ENCODE measurements around the gene HOXA5.

The HOXA5 gene

DNA sequence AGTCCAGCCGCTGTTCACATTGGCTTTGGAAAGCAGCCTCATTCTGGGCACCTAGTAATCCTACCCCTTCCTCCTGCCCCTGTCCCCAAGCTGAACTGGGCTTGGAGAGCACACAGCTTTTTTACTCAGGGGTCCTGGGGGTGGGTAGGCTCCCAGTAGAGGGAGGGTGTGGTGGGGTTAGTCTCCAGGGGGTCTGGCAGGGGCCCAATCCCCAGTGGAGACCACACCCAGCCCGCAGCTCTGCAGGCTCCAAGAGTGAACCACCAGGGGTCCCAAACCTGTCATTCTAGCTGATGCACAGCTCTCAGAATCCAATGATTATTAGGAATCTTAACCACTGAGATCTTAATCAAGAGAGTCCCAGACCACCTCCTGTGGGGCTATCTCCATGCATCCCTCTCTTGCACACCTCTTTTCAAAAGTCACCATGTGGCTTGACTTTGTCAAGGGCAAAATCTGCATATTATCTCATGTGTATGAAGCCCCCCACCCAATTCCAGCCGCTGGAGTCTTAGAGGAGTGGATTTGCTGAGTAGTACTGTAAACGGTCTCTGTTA, 38.9 kb upstream of the HOXA5 start:
- no peak for DNase-seq (ENCODE audit: low spot score)

DNA sequence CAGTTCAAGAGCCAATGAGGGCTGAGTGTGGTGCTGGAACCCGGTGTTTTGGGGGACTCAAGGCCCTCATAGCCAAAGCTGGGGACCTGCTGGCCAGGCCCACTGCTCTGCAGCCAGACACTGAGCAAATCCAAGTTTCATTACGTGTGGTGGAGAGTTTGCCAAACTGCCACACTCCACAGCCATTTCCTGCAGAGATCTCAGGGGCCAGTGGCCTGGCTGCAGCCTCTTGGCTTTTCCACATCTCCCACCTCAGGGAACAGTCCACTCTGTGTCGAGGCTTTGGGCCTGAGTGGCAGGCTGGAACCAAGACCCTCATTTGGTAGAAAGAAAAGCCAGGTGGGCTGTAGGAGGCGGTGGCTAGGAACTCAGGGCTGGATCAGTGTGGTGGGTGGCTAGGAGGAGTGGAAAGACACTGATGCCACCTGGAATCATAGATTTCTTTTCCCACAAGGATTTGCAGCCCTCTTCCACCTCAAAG, 38.4 kb upstream of the HOXA5 start:
- DNase-seq (ENCODE audit: low spot score) = no peak

GRCh38 chr7:27180431-27181420, 37.2 kb upstream of the HOXA5 start:
- no peak for DNase-seq (ENCODE audit: low spot score)

DNA sequence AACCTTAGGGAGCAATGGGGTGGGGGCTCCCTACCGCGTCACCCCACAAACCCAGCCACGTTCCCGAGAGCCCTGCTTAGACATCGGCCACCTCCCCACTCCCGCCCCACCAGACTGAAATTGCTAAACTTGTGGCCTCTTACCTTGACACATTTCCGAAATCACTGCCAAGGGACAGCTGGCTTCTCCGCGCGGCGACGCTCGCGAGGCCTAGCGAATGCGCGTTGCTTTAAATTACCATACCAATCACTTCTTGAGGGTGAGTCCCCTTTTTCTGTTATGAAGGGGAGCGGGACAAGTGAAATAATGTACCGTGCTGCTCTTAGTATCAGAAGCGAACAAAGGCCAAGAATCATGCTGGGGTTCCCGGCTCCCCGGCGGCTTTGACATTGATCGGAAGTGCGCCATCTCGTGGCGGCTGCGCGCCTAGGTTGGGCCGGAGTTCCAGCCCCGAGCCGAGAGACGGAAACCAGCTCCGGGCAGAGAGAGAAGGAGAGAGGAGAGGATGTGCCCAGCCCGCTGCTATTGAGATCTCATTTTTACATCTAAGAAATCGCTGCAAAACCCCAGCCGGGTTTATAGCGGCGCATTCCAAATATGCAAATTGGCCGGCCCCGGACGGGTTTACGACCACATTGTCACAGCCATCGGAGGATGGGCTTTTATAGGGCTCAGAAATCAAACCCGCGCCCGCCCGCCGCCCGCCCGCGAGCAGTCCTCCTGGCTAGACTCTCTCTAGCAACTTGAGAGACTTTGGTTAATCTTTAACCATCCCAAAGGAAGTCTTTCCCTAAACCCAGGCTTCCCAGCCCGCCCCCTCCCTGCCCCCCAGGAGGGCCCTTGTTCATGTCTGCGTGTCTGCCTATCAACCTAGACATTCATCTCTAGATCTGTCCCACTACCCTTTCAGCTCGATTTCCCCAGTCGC, 36.3 kb upstream of the HOXA5 start:
- peak; percentile 85 for DNase-seq (ENCODE audit: low spot score)

- no peak for DNase-seq (ENCODE audit: low spot score)
Measured at GRCh38 chr7:27179030-27179429, 35.5 kb upstream of the HOXA5 start.

- no peak for DNase-seq (ENCODE audit: low spot score)
Measured at GRCh38 chr7:27178366-27178765, 34.9 kb upstream of the HOXA5 start.

GRCh38 chr7:27177795-27178320, 34.4 kb upstream of the HOXA5 start:
- no peak for DNase-seq (ENCODE audit: low spot score)

DNA sequence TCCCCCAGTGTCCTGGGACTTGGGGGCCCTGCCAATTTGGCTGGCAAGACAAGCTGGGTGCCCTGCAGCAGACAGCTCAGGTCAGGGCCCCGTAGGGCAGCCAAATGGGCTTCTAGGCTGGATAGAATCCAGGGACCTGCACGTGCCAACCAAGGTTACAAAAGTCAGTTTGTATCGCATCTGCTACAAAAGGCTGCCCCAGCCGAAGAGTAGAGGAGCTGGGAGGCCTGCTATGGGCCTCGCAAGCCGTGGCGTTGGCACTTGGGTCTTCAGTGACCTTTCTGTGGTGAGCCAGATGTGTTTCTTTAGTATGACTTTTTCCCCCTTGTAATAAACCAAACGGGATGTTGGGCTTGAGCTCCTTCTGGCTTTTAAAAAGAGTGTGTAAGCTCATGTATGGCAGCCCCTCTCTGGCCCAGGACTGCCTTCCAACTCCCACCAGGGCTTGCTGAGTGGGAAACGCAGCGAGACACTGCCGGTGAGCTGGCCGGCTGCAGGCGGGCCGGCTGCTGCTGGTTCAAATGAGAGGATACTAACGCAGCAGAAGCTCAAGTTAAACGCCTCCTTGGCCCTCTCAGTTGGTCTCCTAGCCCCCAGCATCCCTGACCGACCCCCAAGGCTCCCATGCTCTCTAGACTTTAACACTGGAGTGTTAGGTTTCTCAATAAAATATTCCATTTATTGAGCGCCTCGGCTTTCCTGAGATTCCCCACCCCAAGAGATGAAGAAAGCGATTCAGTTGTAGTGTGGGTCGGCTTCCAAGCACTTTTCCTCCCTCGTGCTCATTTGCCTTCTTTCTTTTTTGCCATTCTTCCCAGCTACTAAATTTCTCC, 33.7 kb upstream of the HOXA5 start:
- DNase-seq (ENCODE audit: low spot score) = no peak

- no peak for DNase-seq (ENCODE audit: low spot score)
Measured at GRCh38 chr7:27176524-27176845, 33.0 kb upstream of the HOXA5 start.

- no peak for DNase-seq (ENCODE audit: low spot score)
Measured at GRCh38 chr7:27175626-27176523, 32.4 kb upstream of the HOXA5 start.

DNA sequence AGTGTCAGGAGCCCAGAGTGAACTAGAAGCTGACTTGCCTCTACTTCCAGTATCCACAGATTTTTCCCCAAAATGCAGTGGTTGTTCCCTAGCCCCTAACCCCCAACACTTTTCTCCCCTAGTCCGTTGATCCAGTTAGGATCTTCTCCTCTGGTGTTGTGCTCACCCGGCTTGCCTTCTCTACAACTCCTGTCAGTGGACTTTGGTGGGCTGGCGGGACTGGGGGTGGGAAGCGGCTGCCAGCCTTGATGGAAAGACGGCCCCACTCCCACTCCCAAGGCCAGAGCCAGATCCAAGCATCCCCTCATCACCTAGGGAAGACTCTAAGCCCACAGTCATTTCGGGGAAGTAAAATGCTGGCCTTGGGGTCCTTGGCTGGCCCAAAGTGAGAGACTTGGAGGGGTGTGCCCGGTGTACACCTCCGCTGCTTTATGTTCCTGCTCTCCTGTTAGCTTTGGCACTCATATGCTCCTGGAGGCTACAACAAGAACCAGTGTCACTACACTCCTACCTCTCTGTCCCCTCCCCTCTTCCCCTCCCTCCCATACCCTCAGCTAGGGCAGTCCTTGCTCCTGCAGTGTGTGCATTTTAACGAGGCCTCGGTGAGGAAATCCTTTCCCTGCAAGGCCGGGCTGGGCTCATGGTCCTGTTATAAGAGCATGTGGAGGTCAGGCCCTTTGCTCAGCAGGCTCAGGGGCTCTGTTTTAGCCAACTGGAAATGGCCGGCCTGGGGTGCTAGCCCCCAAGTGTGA, 31.6 kb upstream of the HOXA5 start:
- DNase-seq (ENCODE audit: low spot score) = no peak

DNA sequence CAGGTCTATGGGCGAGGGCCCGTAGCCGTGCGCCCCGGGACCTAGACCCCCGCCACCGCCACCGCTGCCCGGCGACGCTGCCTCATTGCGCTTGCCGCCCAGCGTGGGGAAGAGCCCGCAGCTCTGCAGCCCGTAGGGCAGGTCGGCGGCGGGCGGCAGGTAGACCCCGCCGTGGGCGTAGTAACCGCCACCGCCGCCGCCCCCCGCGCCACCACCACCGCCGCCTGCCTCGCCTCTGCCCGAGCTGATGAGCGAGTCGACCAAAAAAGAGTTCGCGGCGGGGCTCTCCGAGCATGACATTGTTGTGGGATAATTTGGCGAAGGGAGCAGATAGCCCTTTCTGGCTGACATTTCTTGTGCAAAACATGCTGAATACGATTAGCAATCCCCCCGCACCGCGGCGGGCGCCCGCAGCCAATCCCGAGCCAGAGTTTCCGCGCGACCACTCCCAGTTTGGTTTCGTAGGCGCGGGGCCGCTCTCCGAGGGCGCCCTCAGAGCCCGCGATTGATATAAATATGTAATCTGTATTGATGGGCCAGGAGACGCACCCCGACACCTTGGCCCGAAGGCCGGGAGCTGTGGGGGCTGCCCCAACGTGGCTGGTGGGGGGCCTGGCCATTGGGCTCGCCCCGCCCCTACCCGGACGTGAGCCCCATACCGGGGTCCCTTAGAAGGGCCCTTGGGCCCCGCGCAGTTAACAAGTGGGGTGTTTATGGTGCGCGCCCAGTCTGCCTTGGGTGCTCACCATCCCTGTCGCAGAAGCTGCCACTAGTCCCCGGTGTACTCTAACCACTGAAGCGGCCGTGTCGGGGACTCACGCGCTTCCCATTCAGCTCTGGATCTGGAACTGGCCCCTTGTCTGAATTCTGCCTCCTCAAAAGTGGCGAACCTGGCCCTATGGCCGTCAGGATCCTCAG, 30.7 kb upstream of the HOXA5 start, which contains the start of gene HOXA10:
Gene HOXA10 (minus strand): TSS at position 365 of the 918 bp plus-strand sequence. CDS start 14 bp downstream, at position 351.
- DNase-seq (ENCODE audit: low spot score) = no peak

- no peak for DNase-seq (ENCODE audit: low spot score)
Measured at GRCh38 chr7:27173511-27173955, 30.1 kb upstream of the HOXA5 start.

DNA sequence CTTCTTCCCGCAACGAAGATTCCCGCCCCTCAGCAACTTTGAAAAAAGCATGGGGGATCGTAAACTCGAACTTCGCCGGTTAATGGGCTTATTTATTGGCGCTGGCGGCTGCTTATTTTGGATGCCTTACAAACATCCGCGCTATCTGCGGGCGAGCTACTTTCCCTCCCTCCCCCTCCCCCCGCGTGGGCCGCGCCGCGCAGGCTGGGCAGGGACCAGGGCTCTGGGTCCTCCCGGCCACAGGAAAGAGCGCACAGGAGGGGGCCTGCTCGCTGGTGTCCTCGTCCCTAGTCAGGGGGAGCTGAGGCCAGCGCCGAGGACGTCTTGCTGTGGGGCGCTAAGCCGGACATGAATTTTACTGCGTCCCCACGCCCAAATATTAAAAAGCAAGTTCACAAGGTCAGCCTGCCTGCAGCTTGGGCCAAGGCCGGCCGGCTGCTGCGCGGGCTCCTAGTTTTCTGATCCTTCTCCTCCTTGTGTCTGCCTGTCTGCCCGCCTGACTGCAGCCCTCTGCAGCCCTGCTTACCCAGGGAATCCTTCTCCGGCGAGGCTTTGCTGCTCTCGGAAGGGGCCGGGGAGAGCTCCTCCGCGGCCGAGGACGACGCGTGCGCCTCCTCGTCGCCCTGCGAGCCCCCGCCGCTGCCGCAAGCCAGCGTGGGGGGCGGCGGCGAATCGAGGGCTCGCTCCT, 29.5 kb upstream of the HOXA5 start:
- DNase-seq (ENCODE audit: low spot score) = no peak

DNA sequence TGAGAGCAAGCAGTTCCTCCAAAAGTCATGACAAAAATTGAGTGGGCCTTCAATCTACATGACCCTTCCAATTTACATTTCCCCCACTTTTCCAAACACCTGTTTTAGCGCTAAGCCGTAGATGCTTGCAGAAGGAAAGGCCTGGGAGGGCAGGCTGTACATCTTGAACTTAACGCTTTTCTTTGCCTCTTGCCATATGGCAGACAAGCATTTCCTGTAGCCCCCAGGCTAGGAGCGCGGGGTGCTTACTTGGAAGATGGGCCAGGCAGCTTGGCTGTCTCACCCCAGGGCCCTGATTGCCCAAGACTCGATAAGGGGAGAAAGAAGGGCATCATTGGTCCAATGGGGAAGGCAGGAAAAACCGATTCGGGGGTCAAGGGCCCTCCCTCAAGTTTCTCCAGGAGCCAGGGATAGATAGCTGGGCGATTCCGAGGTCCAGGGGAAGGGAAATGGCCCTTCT, 28.9 kb upstream of the HOXA5 start:
- no peak for DNase-seq (ENCODE audit: low spot score)

DNA sequence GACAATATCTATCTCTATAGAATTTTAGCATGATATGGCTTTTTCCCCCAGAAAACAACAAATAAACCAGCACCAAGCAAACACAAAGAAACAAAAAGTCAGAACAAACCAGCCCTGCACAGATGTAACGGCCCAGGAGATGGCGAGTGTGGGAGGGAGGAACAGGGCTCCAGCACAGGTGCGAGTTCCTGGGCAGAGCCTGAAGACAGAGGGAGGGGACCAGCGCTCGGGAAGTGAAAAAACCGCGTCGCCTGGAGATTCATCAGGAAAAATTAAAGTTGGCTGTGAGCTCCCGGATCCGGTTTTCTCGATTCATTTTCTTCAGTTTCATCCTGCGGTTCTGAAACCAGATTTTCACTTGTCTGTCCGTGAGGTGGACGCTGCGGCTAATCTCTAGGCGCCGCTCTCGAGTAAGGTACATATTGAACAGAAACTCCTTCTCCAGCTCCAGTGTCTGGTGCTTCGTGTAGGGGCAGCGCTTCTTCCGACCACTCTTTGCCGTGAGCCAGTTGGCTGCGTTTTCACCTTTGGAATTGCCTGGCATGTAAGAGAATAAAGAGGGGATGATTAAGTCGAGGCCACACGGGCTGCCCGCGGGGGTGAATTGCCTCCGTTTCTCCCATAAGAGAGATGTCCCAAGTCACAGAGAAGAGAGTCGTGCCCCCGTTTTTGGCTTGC, 28.3 kb upstream of the HOXA5 start:
- no peak for DNase-seq (ENCODE audit: low spot score)

- no peak for DNase-seq (ENCODE audit: low spot score)
Measured at GRCh38 chr7:27171325-27171636, 27.8 kb upstream of the HOXA5 start.
